MM.1S (cell line): ENCODE results near the gene DNAL4.

Source experiments
- DNase-seq: peaks from one replicate; pipeline ENCODE4 v3.0.0-alpha.2; 2015
- H2AFZ ChIP-seq: fragments of 300-600 bp; sonication (generic); 2 replicates; pipeline ENCODE4 v1.6.0; 2016; ENCODE audit warnings: antibody characterized with exemption, low read length
- H3F3A ChIP-seq: fragments of 300-600 bp; sonication (generic); 2 replicates; pipeline ENCODE4 v1.6.1; 2016; ENCODE audit warnings: mild to moderate bottlenecking, antibody characterized with exemption, low read length, moderate library complexity, mixed read lengths; ENCODE audit not compliant: insufficient read depth
- H3K27ac ChIP-seq: fragments of 300-600 bp; sonication (generic); 2 replicates; pipeline ENCODE4 v1.5.1; 2016; ENCODE audit warnings: mild to moderate bottlenecking, low read length
- H3K27me3 ChIP-seq: fragments of 300-600 bp; sonication (generic); replicated peaks from 2 replicates; pipeline ENCODE4 v1.6.0; 2016; ENCODE audit warnings: low read length; ENCODE audit not compliant: insufficient read depth
- H3K36me3 ChIP-seq: fragments of 300-600 bp; sonication (generic); replicated peaks from 2 replicates; pipeline ENCODE4 v1.6.1; 2016; ENCODE audit warnings: mild to moderate bottlenecking, low read length, mixed read lengths; ENCODE audit not compliant: insufficient read depth
- H3K4me1 ChIP-seq: fragments of 300-600 bp; sonication (generic); 2 replicates; pipeline ENCODE4 v1.6.1; 2016; ENCODE audit warnings: low read length, mixed read lengths
- H3K4me2 ChIP-seq: fragments of 300-600 bp; sonication (generic); 2 replicates; pipeline ENCODE4 v1.6.0; 2016; ENCODE audit warnings: low read depth, low read length
- H3K4me3 ChIP-seq: fragments of 300-600 bp; sonication (generic); 2 replicates; pipeline ENCODE4 v1.5.1; 2016; ENCODE audit warnings: low read length, mixed read lengths
- H3K79me2 ChIP-seq: fragments of 300-600 bp; sonication (generic); 2 replicates; pipeline ENCODE4 v1.6.1; 2016; ENCODE audit warnings: mixed run types, low read length, mixed read lengths
- H3K9ac ChIP-seq: fragments of 300-600 bp; sonication (generic); 2 replicates; pipeline ENCODE4 v1.6.1; 2016; ENCODE audit warnings: low read length, mixed read lengths
- H3K9me2 ChIP-seq: fragments of 300-600 bp; sonication (generic); replicated peaks from 2 replicates; pipeline ENCODE4 v1.6.1; 2016; ENCODE audit warnings: mild to moderate bottlenecking, low read length, mixed read lengths; ENCODE audit not compliant: insufficient read depth
- H3K9me3 ChIP-seq: fragments of 300-600 bp; sonication (generic); replicated peaks from 2 replicates; pipeline ENCODE4 v1.6.1; 2016; ENCODE audit warnings: mild to moderate bottlenecking, low read length, mixed read lengths; ENCODE audit not compliant: insufficient read depth
- H4K20me1 ChIP-seq: fragments of 300-600 bp; sonication (generic); 2 replicates; pipeline ENCODE4 v1.6.1; 2016; ENCODE audit warnings: mild to moderate bottlenecking, low read length, moderate library complexity, mixed read lengths; ENCODE audit not compliant: insufficient read depth
- EZH2 ChIP-seq: fragments of 300-600 bp; sonication (generic); optimal IDR thresholded peaks from 2 replicates; pipeline ENCODE3; 2017; ENCODE audit warnings: low read depth, mild to moderate bottlenecking, antibody characterized with exemption, low read length, mixed read lengths
- EZH2phosphoT487 ChIP-seq: fragments of 300-600 bp; sonication (generic); IDR thresholded peaks from 2 replicates; pipeline ENCODE4 v1.6.1; 2018; ENCODE audit warnings: antibody characterized with exemption, low read length
- TF ChIP-seq, protein P1 (sequence below): fragments of 300-600 bp; sonication (generic); IDR thresholded peaks from 2 replicates; pipeline ENCODE4 v1.5.1; 2016; ENCODE audit warnings: antibody characterized with exemption, low read length, mixed read lengths

DNAL4 gene

DNA sequence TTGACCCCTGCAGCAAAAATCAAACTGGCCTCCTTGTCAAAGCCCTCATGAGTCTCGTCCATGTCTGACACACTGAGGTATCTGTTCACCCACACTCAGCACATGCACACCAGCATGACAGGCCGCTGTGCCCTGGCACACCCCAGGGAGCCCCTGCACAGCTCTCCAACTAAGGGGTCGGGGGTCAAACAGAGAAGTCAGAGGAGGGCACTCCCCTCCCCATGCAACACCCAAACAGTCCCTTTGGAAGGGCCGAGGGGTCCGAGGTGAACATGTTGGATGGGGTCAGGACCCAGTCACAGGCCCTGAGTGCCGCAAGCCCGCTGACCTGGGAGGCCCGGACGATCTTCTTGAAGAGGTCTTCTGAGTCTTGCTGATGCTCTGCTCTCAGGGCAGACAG is 52.8 kb downstream of the DNAL4 start:
- Histone ChIP-seq H3K4me2 (no peak overlapping the region), H3K79me2 (peaks cover 57% of the 10 kb centered on the region), H3K27me3 (no peaks in the 10 kb centered on the region), H3K9ac (no peak overlapping the region), H3K36me3 (peaks cover 34% of the 10 kb centered on the region), H3K4me3 (no peak overlapping the region), H4K20me1 (no peaks in the 10 kb centered on the region), H3K9me3 (no peaks in the 10 kb centered on the region), H3K27ac (no peak overlapping the region), H3K9me2 (no peaks in the 10 kb centered on the region), H2AFZ (no peak overlapping the region), H3K4me1 (no peaks in the 10 kb centered on the region), H3F3A (peaks cover 43% of the 10 kb centered on the region)
- DNase-seq, result no peak
- no peak for TF ChIP-seq EZH2
- no peak for TF ChIP-seq EZH2phosphoT487
- TF ChIP-seq, protein P1, sequence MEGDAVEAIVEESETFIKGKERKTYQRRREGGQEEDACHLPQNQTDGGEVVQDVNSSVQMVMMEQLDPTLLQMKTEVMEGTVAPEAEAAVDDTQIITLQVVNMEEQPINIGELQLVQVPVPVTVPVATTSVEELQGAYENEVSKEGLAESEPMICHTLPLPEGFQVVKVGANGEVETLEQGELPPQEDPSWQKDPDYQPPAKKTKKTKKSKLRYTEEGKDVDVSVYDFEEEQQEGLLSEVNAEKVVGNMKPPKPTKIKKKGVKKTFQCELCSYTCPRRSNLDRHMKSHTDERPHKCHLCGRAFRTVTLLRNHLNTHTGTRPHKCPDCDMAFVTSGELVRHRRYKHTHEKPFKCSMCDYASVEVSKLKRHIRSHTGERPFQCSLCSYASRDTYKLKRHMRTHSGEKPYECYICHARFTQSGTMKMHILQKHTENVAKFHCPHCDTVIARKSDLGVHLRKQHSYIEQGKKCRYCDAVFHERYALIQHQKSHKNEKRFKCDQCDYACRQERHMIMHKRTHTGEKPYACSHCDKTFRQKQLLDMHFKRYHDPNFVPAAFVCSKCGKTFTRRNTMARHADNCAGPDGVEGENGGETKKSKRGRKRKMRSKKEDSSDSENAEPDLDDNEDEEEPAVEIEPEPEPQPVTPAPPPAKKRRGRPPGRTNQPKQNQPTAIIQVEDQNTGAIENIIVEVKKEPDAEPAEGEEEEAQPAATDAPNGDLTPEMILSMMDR, result no peak

DNA sequence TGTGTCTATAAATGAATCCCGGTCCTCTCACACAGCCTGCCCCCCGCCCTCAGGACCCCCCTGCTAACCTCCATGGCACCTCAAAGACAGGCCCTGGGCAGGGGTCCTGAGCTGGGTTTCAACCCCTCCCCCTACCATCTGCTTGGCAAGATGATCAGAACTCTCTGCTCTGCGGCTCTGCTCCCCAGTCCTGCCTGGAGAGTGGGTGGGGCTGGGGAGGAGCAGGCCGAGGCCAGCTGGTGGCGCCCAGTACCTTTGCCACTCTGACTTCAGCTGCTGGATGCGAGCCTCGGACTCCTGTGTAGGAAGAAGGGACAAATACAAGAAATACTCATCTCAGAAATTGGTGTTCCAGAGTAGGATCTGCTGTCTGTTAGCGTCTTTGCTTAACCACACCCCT is 53.2 kb downstream of the DNAL4 start:
- no peak for DNase-seq
- no peak overlapping the region for H3K9ac ChIP-seq
- no peaks in the 10 kb centered on the region for H3K27me3 ChIP-seq
- TF ChIP-seq, protein P1, result no peak
- no peak for TF ChIP-seq EZH2
- peaks cover 33% of the 10 kb centered on the region for H3K36me3 ChIP-seq
- no peak overlapping the region for H3K27ac ChIP-seq
- H3K4me3 ChIP-seq, result no peak overlapping the region
- H3K79me2 ChIP-seq, result peaks cover 56% of the 10 kb centered on the region
- H3K9me2 ChIP-seq, result no peaks in the 10 kb centered on the region
- no peaks in the 10 kb centered on the region for H4K20me1 ChIP-seq
- H3K4me2 ChIP-seq, result no peak overlapping the region
- peaks cover 2% of the 10 kb centered on the region; the same call in 1 of the 2 replicates for H3K4me1 ChIP-seq
- no peak overlapping the region for H2AFZ ChIP-seq
- no peaks in the 10 kb centered on the region for H3K9me3 ChIP-seq
- peaks cover 43% of the 10 kb centered on the region for H3F3A ChIP-seq

- DNase-seq, result no peak
- no peak overlapping the region for H3K9ac ChIP-seq
- no peaks in the 10 kb centered on the region for H3K9me3 ChIP-seq
- H3K27me3 ChIP-seq, result no peaks in the 10 kb centered on the region
- peaks cover 46% of the 10 kb centered on the region for H3F3A ChIP-seq
- TF ChIP-seq EZH2, result no peak
- TF ChIP-seq, protein P1, result no peak
- TF ChIP-seq EZH2phosphoT487, result no peak
- no peak overlapping the region for H2AFZ ChIP-seq
- no peak overlapping the region for H3K27ac ChIP-seq
- H3K4me3 ChIP-seq, result no peak overlapping the region
- peaks cover 27% of the 10 kb centered on the region for H3K36me3 ChIP-seq
- H3K4me1 ChIP-seq, result peaks cover 7% of the 10 kb centered on the region; the same call in 1 of the 2 replicates
- H3K4me2 ChIP-seq, result no peak overlapping the region
- no peaks in the 10 kb centered on the region for H4K20me1 ChIP-seq
- H3K9me2 ChIP-seq, result no peaks in the 10 kb centered on the region
- H3K79me2 ChIP-seq, result peaks cover 56% of the 10 kb centered on the region
Observed at GRCh38 chr22:38740116-38740723, 53.7 kb downstream of the DNAL4 start.
